ENCODE data around the gene SH3D19. TPM values are rescaled to one million over a fixed set of nuclear protein-coding genes. Genes with fewer than 3 reads are reported as not detected.
A peak's percentile ranks its signal among the peaks of the same experiment; 100 is the strongest.

Gene SH3D19
- total RNA-seq, 4 donors from 2014 or later, result 159 to 290 (median 244) TPM

DNA sequence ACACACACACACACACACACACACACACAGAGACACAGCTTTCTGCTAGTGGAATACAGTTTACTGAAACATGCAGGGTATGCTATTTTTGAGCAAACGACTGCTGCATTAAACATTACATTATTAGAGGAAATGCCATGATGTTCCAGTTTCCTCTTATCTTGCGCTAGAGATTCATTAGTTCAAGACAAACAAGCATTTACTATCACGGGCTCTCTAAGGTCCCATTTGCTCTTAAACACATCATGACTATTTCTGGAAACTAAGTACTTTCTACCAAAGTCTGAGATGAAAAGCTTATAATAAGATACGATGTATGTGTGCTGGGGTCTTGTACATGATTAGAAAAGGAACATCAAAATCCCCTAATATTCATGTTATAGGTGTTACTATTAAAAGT lies 177.1 kb downstream of the SH3D19 start:
- no peak for DNase-seq (ENCODE audit: low spot score in 2 of 2)
- 80 to 82% methylated on average over 4 of the region's 4 CpGs for WGBS, 2 donors
- TF ChIP-seq EP300 (IDR thresholded peaks at IDR 0.05), result no peak
- TF ChIP-seq CTCF (IDR thresholded peaks at IDR 0.05), result no peak
- TF ChIP-seq POLR2A (IDR thresholded peaks at IDR 0.05), result no peak
- H3K36me3 ChIP-seq, result peaks cover 0 to 64% (median 0%) of the 10 kb centered on the region in 3 donors
- H3K4me3 ChIP-seq, result no peak overlapping the region
- no peak overlapping the region for H3K27ac ChIP-seq
- peaks cover 0 to 6% (median 0%) of the 10 kb centered on the region in 4 donors for H3K4me1 ChIP-seq
- no peaks in the 10 kb centered on the region for H3K9me3 ChIP-seq
- no peaks in the 10 kb centered on the region for H3K27me3 ChIP-seq

GRCh38 chr4:151147000-151147399 lies 178.4 kb downstream of the SH3D19 start:
- no peak overlapping the region for H3K4me3 ChIP-seq
- H3K27me3 ChIP-seq, result no peaks in the 10 kb centered on the region
- 75 to 76% methylated on average over 3 of the region's 3 CpGs for WGBS, 2 donors
- H3K27ac ChIP-seq, result peak overlapping the region in 1 of 4 donors; percentile 17
- DNase-seq (ENCODE audit: low spot score in 2 of 2), result no peak
- TF ChIP-seq CTCF (IDR thresholded peaks at IDR 0.05) (no peak), EP300 (IDR thresholded peaks at IDR 0.05) (no peak), POLR2A (IDR thresholded peaks at IDR 0.05) (no peak)
- H3K4me1 ChIP-seq, result peaks cover 0 to 1% (median 0%) of the 10 kb centered on the region in 4 donors
- H3K9me3 ChIP-seq, result no peaks in the 10 kb centered on the region
- peaks cover 0 to 77% (median 0%) of the 10 kb centered on the region in 3 donors for H3K36me3 ChIP-seq

DNA sequence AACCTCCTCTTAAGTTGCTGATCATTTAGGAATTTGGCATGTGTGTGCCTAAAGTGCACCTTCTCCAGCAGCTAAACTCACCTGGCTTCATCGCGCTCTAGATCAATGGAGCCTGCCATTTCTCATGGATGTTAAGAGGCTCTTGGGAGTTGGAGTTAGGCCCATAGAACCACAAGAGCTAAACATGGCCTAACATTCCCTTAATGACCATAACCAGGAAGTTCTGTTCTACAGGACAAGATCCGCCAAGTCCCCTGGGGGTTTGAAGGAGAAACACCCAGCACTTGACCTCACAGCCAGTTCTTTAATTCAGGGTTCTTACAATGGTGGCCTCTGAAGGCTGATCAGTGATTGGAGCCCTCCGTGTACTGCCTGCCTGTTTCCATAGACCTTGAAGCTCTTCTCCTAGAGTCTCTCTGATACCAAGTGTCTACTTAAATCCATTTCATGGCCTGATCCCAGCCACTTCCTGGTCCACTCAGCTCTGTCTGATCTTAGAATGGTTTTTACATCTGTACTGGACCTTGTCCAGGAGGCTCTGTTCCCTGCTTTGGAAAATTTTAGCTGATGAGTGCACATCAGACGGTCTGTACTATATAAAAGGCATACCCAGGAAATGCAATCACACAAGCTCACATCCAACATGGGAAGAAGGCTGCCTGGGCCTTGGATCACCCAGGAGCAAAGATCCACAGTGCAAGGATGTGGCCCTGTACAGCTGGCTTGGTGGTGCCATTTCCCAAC lies 180.9 kb downstream of the SH3D19 start:
- H3K4me3 ChIP-seq, result no peak overlapping the region
- 83 to 89% methylated on average over 5 of the region's 5 CpGs for WGBS, 2 donors
- no peaks in the 10 kb centered on the region for H3K27me3 ChIP-seq
- H3K36me3 ChIP-seq, result peaks cover 0 to 94% (median 0%) of the 10 kb centered on the region in 3 donors
- no peak for DNase-seq (ENCODE audit: low spot score in 2 of 2)
- H3K4me1 ChIP-seq, result peaks cover 0 to 13% (median 0%) of the 10 kb centered on the region in 4 donors
- TF ChIP-seq POLR2A (IDR thresholded peaks at IDR 0.05) (no peak), EP300 (IDR thresholded peaks at IDR 0.05) (no peak), CTCF (IDR thresholded peaks at IDR 0.05) (no peak)
- H3K27ac ChIP-seq, result peak overlapping the region in 1 of 4 donors; percentile 26
- no peaks in the 10 kb centered on the region for H3K9me3 ChIP-seq

DNA sequence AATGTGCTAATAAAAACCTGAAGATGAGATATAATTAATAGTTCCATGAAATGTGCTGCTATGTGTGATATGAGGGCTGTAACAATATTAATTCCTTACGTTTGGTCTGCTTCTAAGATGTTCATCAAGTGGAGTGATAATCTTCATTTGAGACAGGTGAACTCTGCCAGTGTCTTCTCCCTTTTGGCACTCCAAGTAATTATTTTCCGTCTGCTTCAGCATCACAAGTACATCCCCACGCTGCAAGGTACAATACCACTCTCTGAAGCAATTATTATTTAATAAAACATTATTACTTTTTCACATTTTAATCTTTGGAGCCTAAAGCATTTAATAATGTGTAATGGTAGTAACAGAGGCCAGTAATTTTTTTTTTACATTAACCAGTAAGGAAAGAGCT lies 181.6 kb downstream of the SH3D19 start:
- no peak overlapping the region for H3K27ac ChIP-seq
- no peak for TF ChIP-seq EP300 (IDR thresholded peaks at IDR 0.05)
- no peak for TF ChIP-seq CTCF (IDR thresholded peaks at IDR 0.05)
- TF ChIP-seq POLR2A (IDR thresholded peaks at IDR 0.05), result no peak
- peaks cover 0 to 13% (median 0%) of the 10 kb centered on the region in 4 donors for H3K4me1 ChIP-seq
- no peaks in the 10 kb centered on the region for H3K27me3 ChIP-seq
- H3K4me3 ChIP-seq, result no peak overlapping the region
- H3K9me3 ChIP-seq, result no peaks in the 10 kb centered on the region
- DNase-seq (ENCODE audit: low spot score in 2 of 2), result no peak
- WGBS, 2 donors, result 91 to 92% methylated on average over 3 of the region's 3 CpGs
- peaks cover 0 to 94% (median 0%) of the 10 kb centered on the region in 3 donors for H3K36me3 ChIP-seq

GRCh38 chr4:151143162-151143561 lies 182.2 kb downstream of the SH3D19 start:
- H3K4me3 ChIP-seq, result no peak overlapping the region
- WGBS, 2 donors, result 74 to 91% methylated on average over 2 of the region's 2 CpGs
- DNase-seq (ENCODE audit: low spot score in 2 of 2), result no peak
- no peaks in the 10 kb centered on the region for H3K9me3 ChIP-seq
- TF ChIP-seq EP300 (IDR thresholded peaks at IDR 0.05) (no peak), POLR2A (IDR thresholded peaks at IDR 0.05) (no peak), CTCF (IDR thresholded peaks at IDR 0.05) (no peak)
- peaks cover 0 to 13% (median 0%) of the 10 kb centered on the region in 4 donors for H3K4me1 ChIP-seq
- no peaks in the 10 kb centered on the region for H3K27me3 ChIP-seq
- peaks cover 0 to 94% (median 0%) of the 10 kb centered on the region in 3 donors for H3K36me3 ChIP-seq
- no peak overlapping the region for H3K27ac ChIP-seq

Data from tibial nerve (tissue), 4 donors.